ENCODE results near the gene PRR16. TPM values are rescaled to one million over a fixed set of nuclear protein-coding genes. Genes with fewer than 3 reads are reported as not detected.
A peak's percentile ranks its signal among the peaks of the same experiment; 100 is the strongest.

PRR16 gene
- total RNA-seq, 1 donor from 2014 or later = 18.3 TPM

DNA sequence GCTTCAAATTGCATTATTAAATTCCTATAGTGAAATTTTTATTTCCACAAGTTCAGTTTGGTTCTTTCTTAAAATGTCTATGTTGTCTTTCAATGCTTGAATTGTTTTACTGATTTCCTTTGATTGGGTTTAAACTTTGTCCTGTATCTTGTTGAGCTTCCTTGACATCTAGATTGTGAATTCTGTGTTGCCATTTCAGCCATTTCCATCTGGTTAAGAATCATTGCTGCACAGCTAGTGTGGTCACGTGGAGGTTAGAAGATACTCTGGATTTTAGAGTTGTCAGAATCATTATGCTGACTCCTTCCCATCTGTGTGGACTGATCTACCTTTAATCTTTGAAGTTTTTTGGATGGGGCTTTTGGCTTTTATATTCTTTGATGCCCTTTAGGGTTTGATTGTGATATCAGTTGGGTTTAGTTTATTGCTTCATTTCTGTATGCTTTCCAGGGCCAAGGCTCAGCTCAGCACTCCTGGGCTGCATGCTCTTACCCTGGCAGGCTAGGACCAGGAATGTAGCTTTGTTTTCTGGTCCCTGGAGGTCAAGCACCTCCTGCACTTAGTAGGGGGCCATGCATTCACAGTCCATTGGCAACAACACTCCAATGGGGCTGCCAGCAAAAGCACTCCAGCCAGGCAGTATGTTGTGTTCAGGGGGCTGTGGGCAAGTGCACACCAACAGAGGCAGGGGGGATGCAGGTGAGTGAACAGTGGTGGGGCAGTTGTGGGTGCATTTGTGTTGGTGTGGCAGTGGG is 141.4 kb downstream of the PRR16 start:
- Mint-ChIP-seq H3K4me3 (ENCODE audit: unreplicated experiment) (peak overlapping the region; percentile 3), H3K27me3 (ENCODE audit: unreplicated experiment) (no peaks in the 10 kb centered on the region), H3K36me3 (ENCODE audit: unreplicated experiment) (peaks cover 16% of the 10 kb centered on the region), H3K4me1 (ENCODE audit: unreplicated experiment) (peaks cover 79% of the 10 kb centered on the region), H3K27ac (ENCODE audit: unreplicated experiment) (peak overlapping the region; percentile 80), H3K9me3 (ENCODE audit: unreplicated experiment) (peaks cover 35% of the 10 kb centered on the region)
- TF ChIP-seq, protein P1, sequence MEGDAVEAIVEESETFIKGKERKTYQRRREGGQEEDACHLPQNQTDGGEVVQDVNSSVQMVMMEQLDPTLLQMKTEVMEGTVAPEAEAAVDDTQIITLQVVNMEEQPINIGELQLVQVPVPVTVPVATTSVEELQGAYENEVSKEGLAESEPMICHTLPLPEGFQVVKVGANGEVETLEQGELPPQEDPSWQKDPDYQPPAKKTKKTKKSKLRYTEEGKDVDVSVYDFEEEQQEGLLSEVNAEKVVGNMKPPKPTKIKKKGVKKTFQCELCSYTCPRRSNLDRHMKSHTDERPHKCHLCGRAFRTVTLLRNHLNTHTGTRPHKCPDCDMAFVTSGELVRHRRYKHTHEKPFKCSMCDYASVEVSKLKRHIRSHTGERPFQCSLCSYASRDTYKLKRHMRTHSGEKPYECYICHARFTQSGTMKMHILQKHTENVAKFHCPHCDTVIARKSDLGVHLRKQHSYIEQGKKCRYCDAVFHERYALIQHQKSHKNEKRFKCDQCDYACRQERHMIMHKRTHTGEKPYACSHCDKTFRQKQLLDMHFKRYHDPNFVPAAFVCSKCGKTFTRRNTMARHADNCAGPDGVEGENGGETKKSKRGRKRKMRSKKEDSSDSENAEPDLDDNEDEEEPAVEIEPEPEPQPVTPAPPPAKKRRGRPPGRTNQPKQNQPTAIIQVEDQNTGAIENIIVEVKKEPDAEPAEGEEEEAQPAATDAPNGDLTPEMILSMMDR (IDR thresholded peaks at IDR 0.05) = no peak
- no peak for DNase-seq (ENCODE audit: extremely low spot score, unreplicated experiment)

DNA sequence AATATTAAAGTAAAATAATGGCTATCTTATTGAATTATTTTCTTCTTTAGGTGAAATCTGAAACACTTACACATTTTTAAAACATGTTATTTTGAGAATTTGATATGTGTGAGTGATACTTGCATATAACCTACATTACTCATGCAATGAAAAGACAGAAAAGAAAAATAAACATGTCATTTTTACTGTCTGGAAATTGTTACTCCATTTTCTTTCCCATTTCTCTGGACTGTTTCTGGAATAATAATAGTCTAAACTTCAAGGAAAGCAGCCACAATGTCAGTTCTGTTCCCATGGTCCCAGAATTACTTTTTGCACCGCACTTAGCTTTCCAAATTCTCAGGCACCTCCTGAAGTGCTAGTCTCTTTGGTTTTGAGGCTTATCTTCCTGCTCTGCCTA is 145.5 kb downstream of the PRR16 start:
- Mint-ChIP-seq H3K36me3 (ENCODE audit: unreplicated experiment) (peaks cover 5% of the 10 kb centered on the region), H3K4me3 (ENCODE audit: unreplicated experiment) (peak overlapping the region; percentile 60), H3K27me3 (ENCODE audit: unreplicated experiment) (no peaks in the 10 kb centered on the region), H3K9me3 (ENCODE audit: unreplicated experiment) (peaks cover 6% of the 10 kb centered on the region), H3K27ac (ENCODE audit: unreplicated experiment) (peak overlapping the region; percentile 98), H3K4me1 (ENCODE audit: unreplicated experiment) (peaks cover 72% of the 10 kb centered on the region)
- DNase-seq (ENCODE audit: extremely low spot score, unreplicated experiment) = no peak
- TF ChIP-seq, protein P1 (IDR thresholded peaks at IDR 0.05) = no peak

GRCh38 chr5:120610145-120610544 is 146.0 kb downstream of the PRR16 start:
- Mint-ChIP-seq H3K9me3 (ENCODE audit: unreplicated experiment) (peaks cover 6% of the 10 kb centered on the region), H3K36me3 (ENCODE audit: unreplicated experiment) (peaks cover 5% of the 10 kb centered on the region), H3K4me1 (ENCODE audit: unreplicated experiment) (peaks cover 72% of the 10 kb centered on the region), H3K4me3 (ENCODE audit: unreplicated experiment) (peak overlapping the region; percentile 60), H3K27me3 (ENCODE audit: unreplicated experiment) (no peaks in the 10 kb centered on the region), H3K27ac (ENCODE audit: unreplicated experiment) (peak overlapping the region; percentile 98)
- TF ChIP-seq, protein P1 (IDR thresholded peaks at IDR 0.05) = no peak
- no peak for DNase-seq (ENCODE audit: extremely low spot score, unreplicated experiment)

GRCh38 chr5:120613729-120614128 is 149.6 kb downstream of the PRR16 start:
- peaks cover 62% of the 10 kb centered on the region for H3K4me1 Mint-ChIP-seq (ENCODE audit: unreplicated experiment)
- H3K9me3 Mint-ChIP-seq (ENCODE audit: unreplicated experiment) = peaks cover 6% of the 10 kb centered on the region
- no peak overlapping the region for H3K4me3 Mint-ChIP-seq (ENCODE audit: unreplicated experiment)
- TF ChIP-seq, protein P1 (IDR thresholded peaks at IDR 0.05) = no peak
- no peaks in the 10 kb centered on the region for H3K27me3 Mint-ChIP-seq (ENCODE audit: unreplicated experiment)
- DNase-seq (ENCODE audit: extremely low spot score, unreplicated experiment) = no peak
- H3K27ac Mint-ChIP-seq (ENCODE audit: unreplicated experiment) = peak overlapping the region; percentile 88
- H3K36me3 Mint-ChIP-seq (ENCODE audit: unreplicated experiment) = peaks cover 7% of the 10 kb centered on the region

DNA sequence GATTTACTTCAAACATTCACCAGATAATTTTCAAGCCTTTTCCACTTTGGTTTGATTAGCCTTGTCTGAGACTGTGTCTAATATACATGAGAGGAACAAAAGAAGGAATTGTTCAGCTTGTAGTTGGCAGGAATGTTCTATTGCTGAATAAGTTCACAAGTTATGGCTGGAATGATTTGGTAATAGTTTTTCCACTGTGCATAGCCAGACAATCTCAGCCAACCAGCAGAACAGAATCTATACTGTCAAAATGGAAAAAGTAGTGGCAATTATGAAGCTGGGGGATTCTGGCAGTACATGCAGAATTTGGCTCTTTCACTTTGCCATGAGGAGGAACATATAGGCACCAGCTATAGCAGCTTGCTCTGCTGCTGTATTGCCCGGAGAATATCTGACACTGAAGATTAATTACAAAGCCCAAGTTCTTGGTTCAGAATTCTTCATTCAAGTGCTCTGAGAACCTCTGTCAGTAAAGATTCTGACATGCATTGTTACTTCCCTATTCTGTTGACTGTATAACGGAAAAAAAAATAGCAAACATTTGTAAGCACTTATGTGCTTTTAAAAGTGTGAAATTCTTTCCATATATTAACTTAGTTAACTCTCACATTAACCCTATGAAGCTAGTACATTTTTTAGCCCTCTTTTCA is 150.6 kb downstream of the PRR16 start:
- peaks cover 7% of the 10 kb centered on the region for H3K36me3 Mint-ChIP-seq (ENCODE audit: unreplicated experiment)
- H3K9me3 Mint-ChIP-seq (ENCODE audit: unreplicated experiment) = peaks cover 6% of the 10 kb centered on the region
- no peak overlapping the region for H3K4me3 Mint-ChIP-seq (ENCODE audit: unreplicated experiment)
- no peak for DNase-seq (ENCODE audit: extremely low spot score, unreplicated experiment)
- TF ChIP-seq, protein P1 (IDR thresholded peaks at IDR 0.05) = no peak
- H3K27ac Mint-ChIP-seq (ENCODE audit: unreplicated experiment) = peak overlapping the region; percentile 88
- peaks cover 57% of the 10 kb centered on the region for H3K4me1 Mint-ChIP-seq (ENCODE audit: unreplicated experiment)
- no peaks in the 10 kb centered on the region for H3K27me3 Mint-ChIP-seq (ENCODE audit: unreplicated experiment)
